T-helper 1 cell treated with Interleukin-12 subunit alpha and Interleukin-12 subunit beta and Interleukin-4 antibody, amounts not matched to agents 30 ng/mL and 1 ng/mL, for 36 hours (primary cell): ENCODE data around the gene DIS3L2. TPM values are rescaled to one million over a fixed set of nuclear protein-coding genes. Genes with fewer than 3 reads are reported as not detected.
"Not testable (repeated sequence)": the region's sequence is repeated elsewhere in the genome, so short reads cannot be mapped to it uniquely, and the experiment has no call there.

Source experiments
- intact Hi-C: fragments of 100-400 bp; cut with micrococcal nuclease; formaldehyde crosslinking; loops from one replicate; pipeline ENCODE4 v1.15.1; 2024
- total RNA-seq: library from RNA; stranded (reverse); gene quantifications from 2 replicates; pipeline ENCODE4 v1.2.3, GENCODE V29; 2022

Gene DIS3L2
- total RNA-seq, 1 donor from 2014 or later, result 45.6 TPM

DNA sequence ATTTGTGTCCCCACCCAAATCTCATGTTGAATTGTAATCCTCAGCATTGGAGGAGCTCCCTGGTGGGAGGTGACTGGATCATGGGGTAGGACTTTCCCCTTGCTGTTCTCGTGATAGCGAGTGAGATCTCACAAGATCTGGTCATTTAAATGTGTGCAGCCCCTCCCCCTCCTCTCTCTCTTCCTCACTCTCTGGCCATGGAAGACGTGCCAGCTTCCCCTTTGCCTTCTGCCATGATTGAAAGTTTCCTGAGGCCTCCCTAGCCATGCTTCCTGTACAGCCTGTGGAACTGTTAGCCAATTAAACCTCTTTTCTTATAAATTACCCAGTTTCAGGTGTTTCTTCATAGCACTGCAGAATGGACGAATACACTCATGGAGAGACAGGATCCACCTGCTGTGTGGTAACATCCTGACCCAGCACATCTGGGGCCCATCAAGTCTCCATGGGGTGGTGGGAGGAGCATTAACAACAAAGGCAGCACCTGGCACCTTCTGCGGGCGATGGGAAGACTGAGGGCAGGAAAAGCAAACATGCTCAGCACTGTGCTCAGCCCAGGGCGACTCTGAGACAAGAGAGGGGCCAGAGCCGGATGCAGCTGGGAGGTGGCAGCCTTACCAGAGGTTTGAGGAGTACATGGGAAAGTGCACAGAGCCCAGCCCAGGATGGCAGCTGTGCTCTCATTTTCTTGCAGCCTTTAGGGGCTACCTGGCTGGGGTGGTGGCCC, 400.8 kb downstream of the DIS3L2 start:
- intact Hi-C loops, result no loop called here

DNA sequence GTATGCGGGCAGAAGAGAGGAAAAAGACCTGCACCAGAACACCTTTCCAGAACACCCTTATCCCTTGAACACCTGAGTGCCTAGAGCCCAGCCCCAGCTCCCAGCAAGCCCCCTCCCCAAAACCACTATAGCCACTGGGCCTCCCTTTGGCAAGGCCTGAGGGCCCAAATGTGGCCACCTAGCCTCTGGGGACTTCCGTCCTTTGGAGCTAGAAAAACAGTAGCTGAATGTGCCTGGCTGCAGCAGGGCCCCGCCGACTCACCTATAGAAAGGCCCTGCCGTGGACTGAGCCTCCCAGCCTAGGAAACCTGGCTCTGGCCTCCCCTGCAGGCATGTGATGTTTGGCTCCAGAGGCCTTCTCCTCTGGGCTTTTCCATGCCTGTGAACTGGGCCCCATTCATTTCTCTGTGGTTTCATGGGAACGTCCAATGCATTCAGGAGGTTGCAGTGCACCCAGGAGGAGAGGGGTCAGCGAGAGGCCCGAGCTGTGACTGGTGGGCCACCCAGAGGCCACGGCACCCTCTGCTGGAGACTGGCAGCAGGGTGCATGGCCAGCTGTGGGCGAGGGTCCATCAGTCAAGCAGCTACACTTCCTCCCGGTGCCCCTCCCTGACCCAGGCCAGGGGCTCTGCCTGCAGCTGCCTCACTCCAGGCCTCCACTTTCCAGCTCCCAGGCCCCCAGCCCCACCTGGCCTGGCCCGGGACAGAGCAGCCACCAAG, 401.7 kb downstream of the DIS3L2 start:
- intact Hi-C loops, result not testable (repeated sequence)

DNA sequence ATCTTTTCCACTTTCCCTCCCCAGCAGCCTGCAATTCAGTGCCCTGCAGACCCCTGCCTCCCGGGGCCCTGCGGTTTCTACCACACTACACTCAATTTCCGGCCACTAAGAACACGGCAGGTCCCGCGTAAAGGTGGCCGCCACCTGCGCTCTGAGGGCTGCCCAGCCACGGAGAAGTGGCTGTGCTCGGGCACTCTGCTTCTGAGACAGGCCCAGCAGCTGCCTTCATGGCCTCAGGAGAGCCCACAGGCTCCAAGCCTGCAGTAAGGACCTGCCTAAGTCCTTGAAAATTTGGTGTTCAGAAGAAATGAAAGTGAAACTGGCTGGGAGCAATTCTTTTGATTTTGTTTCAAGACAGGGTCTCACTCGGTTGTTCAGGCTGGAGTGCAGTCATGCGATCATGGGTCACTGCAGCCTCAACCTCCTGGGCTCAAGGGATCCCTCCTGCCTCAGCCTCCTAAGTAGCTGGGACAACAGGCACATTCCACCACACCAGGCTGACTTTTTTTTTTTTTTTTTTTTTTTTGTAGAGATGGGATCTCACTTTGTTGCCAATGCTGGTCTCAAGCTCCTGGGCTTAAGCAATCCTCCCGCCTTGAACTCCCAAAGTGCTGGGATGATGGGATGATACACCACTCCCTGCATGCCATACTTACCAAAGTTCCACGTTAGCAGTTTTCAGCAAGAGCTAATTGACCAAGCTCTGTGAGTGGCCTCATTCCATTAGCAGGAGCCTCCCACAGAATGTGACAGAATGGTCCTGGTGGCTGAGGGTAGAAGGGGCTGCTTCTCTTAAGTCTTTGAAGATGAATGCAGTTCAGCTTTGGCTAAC, 402.5 kb downstream of the DIS3L2 start:
- intact Hi-C loops, result loop anchor here (2.0 kb wide), 2 partner anchors 21 to 77 kb away; no protein-coding TSS in a partner anchor

DNA sequence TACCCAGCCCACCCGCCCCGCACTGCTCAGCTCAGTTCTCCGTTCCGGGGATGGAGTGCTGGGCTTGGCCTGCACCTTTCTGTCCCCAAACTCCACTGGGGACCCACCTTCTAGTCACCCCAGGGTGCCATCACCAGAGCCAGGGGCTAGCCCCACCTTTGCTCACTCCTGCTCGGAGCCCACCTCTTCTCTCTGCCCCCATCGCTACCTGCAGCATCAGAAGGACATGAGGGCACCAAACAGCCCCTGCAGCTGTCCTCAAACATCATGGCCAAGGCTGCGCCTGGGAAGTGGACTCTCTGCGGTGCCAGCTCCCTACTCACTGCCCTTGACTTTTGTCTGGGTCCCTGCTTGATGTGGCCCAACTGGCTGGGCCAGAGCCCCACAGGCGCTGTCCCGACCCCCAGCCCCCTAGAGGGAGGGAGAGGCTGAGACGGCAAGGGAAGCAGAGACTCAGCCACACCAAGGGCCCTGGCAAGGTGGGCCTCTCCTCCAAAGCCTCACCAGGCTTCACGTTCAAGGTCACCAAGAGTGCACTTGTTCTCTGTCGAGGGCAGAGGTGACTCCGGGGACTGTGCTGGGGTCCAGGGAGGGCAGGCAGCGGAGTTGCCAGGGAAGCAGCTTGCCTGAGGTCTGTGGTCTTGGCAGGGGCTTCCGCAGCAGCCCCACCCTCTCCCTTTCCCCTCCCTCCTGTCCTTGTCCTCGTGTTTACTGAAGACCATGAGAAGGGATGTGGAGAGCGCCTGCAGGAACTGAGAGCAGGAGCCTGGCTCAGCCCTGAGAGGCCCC, 403.5 kb downstream of the DIS3L2 start:
- intact Hi-C loops, result loop anchor here (2.0 kb wide), 2 partner anchors 22 to 76 kb away; no protein-coding TSS in a partner anchor

DNA sequence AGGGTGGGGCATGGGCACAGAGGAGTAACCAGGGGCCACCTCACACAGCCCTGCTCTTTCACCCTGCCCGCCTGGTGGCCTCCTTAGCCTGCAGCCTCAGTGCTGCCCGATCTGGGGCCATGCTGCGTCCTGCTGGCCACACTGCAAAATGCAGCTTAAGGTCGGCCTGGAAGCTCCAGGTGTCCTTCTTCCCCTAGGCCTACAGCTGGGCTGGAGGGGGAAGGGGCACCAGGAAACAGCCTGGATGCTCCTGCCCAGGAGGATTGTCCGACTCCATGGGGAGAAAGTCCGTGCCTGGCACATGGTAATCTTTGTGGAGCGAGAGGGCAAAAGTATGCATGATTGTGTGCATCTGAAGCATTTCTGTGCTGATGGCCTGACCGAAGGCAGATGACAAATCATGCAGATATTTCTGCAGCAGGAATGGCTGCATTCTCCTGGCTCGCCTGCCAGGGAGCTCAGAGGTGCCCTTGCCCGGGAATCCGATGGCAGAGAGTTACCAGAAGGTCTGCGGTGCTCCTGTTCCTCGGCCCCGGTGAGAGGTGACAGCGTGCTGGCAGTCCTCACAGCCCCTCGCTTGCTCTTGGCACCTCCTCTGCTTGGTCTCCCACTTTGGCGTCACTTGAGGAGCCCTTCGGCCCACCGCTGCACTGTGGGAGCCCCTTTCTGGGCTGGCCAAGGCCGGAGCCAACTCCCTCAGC, 404.3 kb downstream of the DIS3L2 start:
- intact Hi-C loops, result loop anchor here (2.0 kb wide), 2 partner anchors 23 to 75 kb away; no protein-coding TSS in a partner anchor

DNA sequence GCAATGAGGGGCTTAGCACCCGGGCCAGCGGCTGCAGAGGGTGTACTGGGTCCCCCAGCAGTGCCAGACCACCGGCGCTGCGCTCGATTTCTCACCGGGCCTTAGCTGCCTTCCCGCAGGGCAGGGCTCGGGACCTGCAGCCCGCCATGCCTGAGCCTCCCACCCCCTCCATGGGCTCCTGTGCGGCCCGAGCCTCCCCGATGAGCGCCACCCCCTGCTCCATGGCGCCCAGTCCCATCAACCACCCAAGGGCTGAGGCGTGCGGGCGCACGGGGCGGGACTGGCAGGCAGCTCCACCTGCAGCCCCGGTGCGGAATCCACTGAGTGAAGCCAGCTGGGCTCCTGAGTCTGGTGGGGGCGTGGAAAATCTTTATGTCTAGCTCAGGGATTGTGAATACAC, 404.9 kb downstream of the DIS3L2 start:
- intact Hi-C loops, result not testable (repeated sequence)

DNA sequence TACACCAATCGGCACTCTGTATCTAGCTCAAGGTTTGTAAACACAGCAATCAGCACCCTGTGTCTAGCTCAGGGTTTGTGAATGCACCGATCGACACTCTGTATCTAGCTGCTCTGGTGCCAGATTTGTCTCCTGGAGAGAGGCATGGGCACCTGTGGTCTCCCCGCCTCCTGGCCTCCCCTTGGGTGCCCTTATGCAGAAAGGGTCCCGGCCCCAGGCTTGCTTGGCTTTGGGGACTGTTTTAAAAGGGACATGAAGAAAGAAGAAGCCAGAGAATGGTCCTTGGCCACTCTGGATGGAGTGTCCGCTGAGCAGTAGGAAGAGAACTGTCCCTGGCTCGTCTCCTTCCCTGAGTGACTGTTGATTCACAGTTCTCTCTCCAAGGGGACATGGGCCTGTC, 405.5 kb downstream of the DIS3L2 start:
- intact Hi-C loops, result no loop called here

DNA sequence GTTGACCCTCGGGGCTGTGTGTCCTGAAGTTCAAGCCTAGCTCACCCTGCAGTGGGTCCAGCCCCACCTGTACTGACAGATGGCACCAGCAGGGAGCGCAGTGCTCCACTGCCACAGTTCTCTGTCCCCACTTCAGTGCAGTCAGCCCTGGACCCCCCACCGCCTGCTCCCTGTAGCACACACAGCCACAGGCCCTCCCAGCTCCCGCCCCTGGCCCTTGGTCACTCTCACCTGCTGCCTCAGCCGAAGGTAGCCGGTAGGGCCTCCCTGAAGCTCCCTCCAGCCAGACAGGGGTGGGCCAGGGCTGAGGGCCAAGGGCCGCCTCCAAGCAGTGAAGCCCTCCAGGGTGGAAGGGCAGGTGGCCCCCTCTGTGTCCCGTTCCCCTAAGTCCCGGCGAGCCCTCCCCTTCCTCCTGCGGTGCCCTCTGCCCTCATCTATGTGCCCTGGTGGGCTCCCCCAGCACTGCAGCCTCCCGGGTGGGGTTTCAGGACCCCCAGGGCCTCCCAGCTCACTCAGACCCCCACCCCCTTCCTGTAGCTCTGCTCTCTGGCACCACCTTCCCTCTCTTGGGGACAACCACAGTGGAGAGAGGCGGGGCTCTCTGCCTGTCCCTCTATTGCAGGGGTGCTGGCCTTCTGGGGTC, 406.2 kb downstream of the DIS3L2 start:
- intact Hi-C loops, result no loop called here

DNA sequence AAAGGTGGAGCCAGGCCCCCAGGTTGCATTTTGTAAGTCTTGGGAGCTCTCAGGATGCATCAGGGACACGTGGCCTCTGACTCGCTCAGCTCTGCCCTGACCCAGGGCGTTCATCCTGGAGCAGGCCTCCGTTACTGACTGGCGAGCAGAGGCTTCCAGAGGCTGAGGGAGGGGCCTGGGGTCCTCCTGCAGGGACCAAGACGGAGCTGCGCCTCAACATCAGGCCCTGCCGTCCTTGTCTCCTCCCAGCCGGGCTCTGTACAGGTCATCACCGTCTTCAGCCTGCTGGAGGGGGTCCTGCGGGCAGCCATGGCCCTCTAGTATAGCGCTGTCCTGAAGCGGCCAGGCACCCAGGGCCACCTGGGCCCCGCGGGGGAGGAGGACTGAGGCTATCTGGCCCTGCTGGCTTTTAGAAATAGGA, 406.8 kb downstream of the DIS3L2 start:
- intact Hi-C loops, result no loop called here

DNA sequence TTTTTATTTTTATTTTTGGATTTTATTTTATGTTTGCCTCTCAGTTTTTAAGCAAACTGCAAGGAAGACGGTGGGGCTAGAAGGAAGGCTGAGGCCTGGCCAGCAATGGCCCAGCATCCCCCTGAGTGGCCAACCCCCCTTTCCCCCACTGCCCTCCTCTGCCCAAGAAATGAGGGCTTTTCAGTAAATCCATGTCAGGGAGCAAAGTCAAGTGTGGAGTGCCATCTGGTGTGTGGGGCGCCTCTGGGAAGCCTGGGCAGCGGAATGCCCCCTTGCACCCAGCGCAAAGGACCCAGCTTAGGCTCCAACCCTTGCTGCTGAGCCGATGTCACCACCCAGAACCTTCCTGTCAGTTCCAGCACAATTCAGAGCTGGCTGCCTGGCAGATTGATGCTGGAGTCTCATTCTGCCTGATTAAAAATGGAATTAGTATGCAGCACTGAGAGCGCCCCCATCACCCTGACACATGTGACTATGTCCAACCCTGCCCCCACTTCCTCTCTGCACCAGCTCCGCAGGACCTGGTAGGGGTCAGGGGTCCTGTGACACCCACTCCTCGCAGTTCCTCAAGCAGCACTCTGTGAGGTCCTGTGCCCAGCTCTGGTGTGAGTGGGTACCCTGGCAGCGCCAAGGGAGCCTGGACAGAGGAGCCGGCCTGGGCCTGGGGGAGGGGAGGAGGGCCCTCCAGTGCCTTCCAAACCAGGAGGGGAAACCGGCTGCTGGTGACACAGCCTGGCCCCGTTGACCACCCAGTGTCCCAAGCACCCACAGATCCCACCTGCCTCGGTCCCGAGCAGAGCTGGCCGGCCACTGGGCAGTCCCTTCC, 407.8 kb downstream of the DIS3L2 start:
- intact Hi-C loops, result no loop called here

DNA sequence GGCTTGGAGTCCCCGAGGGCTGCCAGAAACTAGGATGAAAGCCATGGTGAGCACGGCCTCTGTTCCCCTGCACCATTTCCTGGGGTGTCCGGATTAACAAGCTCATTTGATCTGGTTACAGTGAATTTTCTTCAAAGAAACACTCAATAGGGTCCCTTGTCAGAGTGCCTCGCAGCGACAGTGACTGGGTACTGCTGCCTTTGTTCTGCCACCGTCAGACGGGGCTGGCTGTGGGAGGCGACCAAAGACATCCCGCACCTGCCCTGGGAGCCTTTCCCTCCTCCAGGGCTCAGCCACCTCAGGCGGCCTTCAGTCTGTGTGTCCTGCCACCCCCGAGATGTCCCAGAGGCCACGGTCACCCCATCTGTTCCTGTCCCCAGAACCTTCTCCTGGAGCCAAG, 408.5 kb downstream of the DIS3L2 start:
- intact Hi-C loops, result not testable (repeated sequence)

DNA sequence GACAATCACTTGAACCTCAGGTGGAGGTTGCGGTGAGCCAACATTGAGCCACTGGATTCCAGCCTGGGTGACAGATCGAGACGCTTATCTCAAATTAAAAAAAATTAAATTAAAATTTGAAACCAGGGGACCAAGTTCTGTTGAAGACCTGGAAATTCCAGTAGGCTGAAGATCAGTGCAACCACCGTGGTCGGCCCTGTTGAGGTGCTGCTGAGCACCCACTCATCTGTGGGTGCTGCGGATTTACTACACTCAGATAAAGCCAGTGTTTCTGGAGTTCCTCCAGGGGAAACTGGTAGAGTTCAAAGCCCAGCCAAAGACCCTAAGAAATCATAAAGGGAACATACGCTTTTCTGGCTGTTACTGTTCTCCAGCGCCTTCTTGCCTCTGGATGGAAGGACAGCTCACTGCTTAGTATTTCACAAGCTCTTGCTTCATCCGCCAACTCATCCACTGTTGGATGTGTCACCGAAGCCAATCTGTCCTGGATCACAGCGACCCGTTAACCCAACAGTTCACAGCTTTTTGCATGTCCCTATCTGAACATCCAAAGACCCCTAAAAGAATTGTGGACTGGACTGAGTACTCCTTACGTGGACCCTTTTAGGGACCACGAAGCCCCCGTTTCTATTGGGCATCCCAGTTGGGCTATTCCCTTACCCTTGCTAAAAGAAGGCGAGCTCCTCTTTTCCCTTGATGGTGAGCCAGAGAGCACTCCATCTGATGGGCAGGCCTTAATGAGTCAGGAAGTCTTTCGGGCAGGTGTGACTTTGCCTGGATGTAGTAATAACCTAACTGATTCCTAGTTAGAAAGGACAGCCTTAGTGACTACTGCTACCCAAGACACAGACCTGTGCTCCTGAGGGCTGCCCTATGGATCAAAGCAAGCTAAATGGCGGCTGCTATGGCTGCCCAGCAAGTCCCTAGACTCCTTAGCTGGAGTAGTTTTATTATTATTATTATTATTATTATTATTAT, 411.0 kb downstream of the DIS3L2 start:
- intact Hi-C loops, result no loop called here

DNA sequence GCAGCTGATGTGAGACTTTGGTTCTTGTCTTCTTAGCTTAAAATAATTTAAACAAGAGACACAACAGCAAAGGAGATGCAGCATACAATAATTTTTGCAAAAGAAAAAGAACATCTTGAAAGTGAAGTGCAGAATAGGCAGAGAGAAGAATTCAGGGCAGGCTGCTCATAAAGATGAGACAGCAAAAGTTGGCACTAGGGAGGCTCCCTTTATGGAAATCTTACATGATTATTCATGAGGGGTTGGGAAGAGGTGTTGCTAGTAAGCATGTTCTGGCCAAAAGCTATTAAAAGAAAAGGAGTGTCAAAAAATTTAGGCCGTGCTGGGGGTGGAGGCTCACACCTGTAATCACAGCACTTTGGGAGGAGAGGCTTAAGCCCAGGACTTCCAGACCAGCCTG, 412.8 kb downstream of the DIS3L2 start:
- intact Hi-C loops, result no loop called here

DNA sequence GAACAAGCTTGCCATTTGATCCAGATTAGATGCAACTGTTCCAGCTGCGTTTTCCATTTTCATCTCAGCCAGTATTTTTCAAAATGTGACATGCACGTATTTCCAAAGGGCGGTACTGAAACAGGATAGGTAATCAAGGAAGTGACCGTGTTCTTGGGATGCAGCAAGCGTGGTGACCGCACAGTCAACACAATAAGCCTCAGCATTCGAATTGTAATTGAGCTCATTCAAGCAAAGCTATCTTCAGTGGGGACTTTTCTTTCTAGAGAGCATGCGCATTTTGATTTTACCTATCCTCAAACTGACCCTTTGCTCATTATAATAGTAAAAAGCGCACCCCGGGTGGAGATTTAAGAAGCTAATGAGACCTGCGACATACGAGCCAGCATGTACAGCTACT, 413.7 kb downstream of the DIS3L2 start:
- intact Hi-C loops, result no loop called here

DNA sequence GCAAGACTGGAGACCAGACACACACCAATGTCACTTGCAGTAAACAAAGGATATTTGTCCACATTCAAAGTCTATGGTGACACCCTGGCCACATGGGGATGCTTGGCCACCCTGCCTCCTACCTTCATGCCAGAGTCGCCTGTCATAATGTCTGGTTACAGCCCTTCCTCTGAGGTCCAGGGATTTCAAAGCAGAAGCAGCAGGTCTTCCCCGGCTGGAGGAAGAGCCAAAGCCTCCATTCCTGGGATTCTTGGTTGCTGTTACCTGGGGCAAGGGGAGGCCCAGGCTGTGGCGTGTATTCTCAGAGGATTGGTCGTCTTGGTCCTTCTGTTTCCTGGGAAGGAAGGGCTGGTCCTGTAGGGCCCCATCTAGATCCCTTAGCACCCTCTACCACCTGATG, 414.7 kb downstream of the DIS3L2 start:
- intact Hi-C loops, result no loop called here

DNA sequence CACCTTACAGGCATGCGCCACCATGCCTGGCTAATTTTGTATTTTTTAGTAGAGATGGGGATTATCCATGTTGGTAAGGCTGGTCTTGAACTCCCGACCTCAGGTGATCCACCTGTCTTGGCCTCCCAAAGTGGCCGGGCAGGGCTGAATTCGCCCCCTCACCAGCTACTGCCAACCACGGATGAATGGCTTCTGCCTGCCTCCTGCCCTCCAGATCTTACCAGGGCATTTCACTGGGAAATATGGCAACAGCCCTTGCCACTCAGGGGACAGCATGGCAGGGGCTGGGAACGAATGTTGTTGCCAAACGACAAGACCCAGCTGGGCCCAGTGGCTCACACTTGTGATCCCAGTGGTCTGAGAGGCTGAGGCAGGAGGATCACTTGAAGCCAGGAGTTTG, 415.2 kb downstream of the DIS3L2 start:
- intact Hi-C loops, result no loop called here

DNA sequence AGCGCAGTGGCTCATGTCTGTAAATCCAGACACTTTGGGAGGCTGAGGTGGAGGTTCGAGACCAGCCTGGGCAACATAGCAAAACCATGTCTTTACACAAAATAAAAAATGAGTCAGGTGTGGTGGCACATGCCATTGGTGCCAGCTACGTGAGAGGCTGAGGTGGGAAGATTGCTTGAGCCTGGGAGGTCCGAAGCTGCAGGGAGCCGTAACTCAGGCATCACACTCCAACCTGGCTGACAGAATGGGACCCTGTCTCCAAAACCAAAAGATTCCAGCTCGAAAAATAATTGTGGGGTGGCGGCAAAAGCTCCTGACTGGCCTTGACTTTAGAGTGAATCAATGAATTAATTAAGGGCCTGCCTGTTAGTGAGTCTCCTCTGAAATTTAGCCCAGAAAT, 415.8 kb downstream of the DIS3L2 start:
- intact Hi-C loops, result no loop called here
